Left ventricle myocardium superior (tissue), 1 donor: ENCODE results near the gene GCNA. TPM values are rescaled to one million over a fixed set of nuclear protein-coding genes. Genes with fewer than 3 reads are reported as not detected.
"Not testable (repeated sequence)": the region's sequence is repeated elsewhere in the genome, so short reads cannot be mapped to it uniquely, and the experiment has no call there.

Experiments
- ATAC-seq: fragments of 200-7000 bp; cut with Tn5 transposase; one replicate; pipeline ENCODE4 v1.9.1; 2020; ENCODE audit warnings: mild to moderate bottlenecking, moderate library complexity
- DNase-seq: peaks from one replicate; pipeline ENCODE4 v3.0.0-alpha.2; 2020
- intact Hi-C: fragments of 100-400 bp; cut with micrococcal nuclease; formaldehyde crosslinking; loops from one replicate; pipeline ENCODE4 v1.11.0; 2022
- total RNA-seq: library from RNA; stranded (reverse); fragmentation: NEBNext Ultra II Directional; extraction: Animal tissue kit (Norgen Biotek cat#: 25700); gene quantifications from one replicate; pipeline ENCODE4 v1.2.1, GENCODE V29; 2021
- donor health status: DM: no; HTN: yes; CAD: no; lungs with severe emphysema.

GCNA gene
- total RNA-seq, 1 donor from 2014 or later: 1.5 TPM

GRCh38 chrX:71606536-71607216, 28.4 kb downstream of the GCNA start:
- DNase-seq: no peak
- intact Hi-C loops: no loop called here
- peak; percentile 38 for ATAC-seq

GRCh38 chrX:71607488-71607887, 29.3 kb downstream of the GCNA start:
- intact Hi-C loops: no loop called here
- DNase-seq (no peak), ATAC-seq (no peak)

GRCh38 chrX:71609095-71609750, 31.0 kb downstream of the GCNA start:
- DNase-seq: no peak
- intact Hi-C loops: no loop called here
- ATAC-seq: no peak

GRCh38 chrX:71611736-71612135, 33.5 kb downstream of the GCNA start:
- ATAC-seq, intact Hi-C loops, DNase-seq: not testable (repeated sequence)

- intact Hi-C loops: no loop called here
- ATAC-seq (no peak), DNase-seq (no peak)
Observed at GRCh38 chrX:71612256-71612655, 34.0 kb downstream of the GCNA start.

- intact Hi-C loops: no loop called here
- no peak for DNase-seq
- no peak for ATAC-seq
Observed at GRCh38 chrX:71615056-71615455, 36.8 kb downstream of the GCNA start.

- ATAC-seq (no peak), DNase-seq (no peak)
- intact Hi-C loops: no loop called here
Observed at GRCh38 chrX:71615954-71616353, 37.7 kb downstream of the GCNA start.

GRCh38 chrX:71616672-71617529, 38.7 kb downstream of the GCNA start:
- intact Hi-C loops: no loop called here

GRCh38 chrX:71617742-71618141, 39.5 kb downstream of the GCNA start:
- intact Hi-C loops: no loop called here
- DNase-seq (no peak), ATAC-seq (no peak)

More at GRCh38 chrX:71616672-71617529, 38.7 kb downstream of the GCNA start:
- no peak for DNase-seq
- no peak for ATAC-seq

- peak; percentile 35 for ATAC-seq
- intact Hi-C loops: no loop called here
- peak; percentile 62 for DNase-seq
Observed at GRCh38 chrX:71618303-71618721, 40.1 kb downstream of the GCNA start, which contains the start of gene CXCR3. CXCR3 (minus strand) TSS chrX:71618511; CDS start chrX:71618449, 62 bp downstream.

- DNase-seq (no peak), ATAC-seq (no peak)
- intact Hi-C loops: no loop called here
Observed at GRCh38 chrX:71618787-71619186, 40.5 kb downstream of the GCNA start.

- DNase-seq (no peak), ATAC-seq (no peak)
- intact Hi-C loops: no loop called here
Observed at GRCh38 chrX:71619193-71619592, 41.0 kb downstream of the GCNA start.

GRCh38 chrX:71619986-71620385, 41.7 kb downstream of the GCNA start:
- DNase-seq (no peak), ATAC-seq (no peak)
- intact Hi-C loops: no loop called here

GRCh38 chrX:71621603-71622002, 43.4 kb downstream of the GCNA start:
- DNase-seq (no peak), ATAC-seq (peak; percentile 67)
- intact Hi-C loops: no loop called here

- intact Hi-C loops: no loop called here
- no peak for ATAC-seq
- DNase-seq: no peak
Observed at GRCh38 chrX:71622032-71622575, 43.9 kb downstream of the GCNA start.

GRCh38 chrX:71622576-71623450, 44.6 kb downstream of the GCNA start:
- intact Hi-C loops: no loop called here
- peak; percentile 91 for ATAC-seq
- DNase-seq: peak; percentile 85

- intact Hi-C loops: no loop called here
- no peak for DNase-seq
- no peak for ATAC-seq
Observed at GRCh38 chrX:71623714-71624113, 45.5 kb downstream of the GCNA start.

- intact Hi-C loops: no loop called here
- ATAC-seq: no peak
- DNase-seq: no peak
Observed at GRCh38 chrX:71625471-71625870, 47.2 kb downstream of the GCNA start.

- DNase-seq: no peak
Observed at GRCh38 chrX:71626576-71626975, 48.3 kb downstream of the GCNA start.

More at GRCh38 chrX:71626576-71626975, 48.3 kb downstream of the GCNA start:
- intact Hi-C loops: no loop called here
- no peak for ATAC-seq
